Smooth muscle cell (in vitro differentiated cells): ENCODE results near the gene CHST13. TPM values are rescaled to one million over a fixed set of nuclear protein-coding genes. Genes with fewer than 3 reads are reported as not detected.

Experiments
- DNase-seq: peaks from one replicate; lab custom pipeline; 2025; ENCODE audit not compliant: unreplicated experiment; lab: John Stamatoyannopoulos, UW
- H2AFZ ChIP-seq: fragments of 200-600 bp; sonication (generic); 2 replicates; pipeline ENCODE4 v1.6.0; 2016; ENCODE audit warnings: antibody characterized with exemption, low read depth, mild to moderate bottlenecking
- H3F3A ChIP-seq: fragments of 200-600 bp; sonication (generic); 2 replicates; pipeline ENCODE4 v1.6.0; 2017; ENCODE audit warnings: antibody characterized with exemption, low read depth
- H3K27ac ChIP-seq: fragments of 200-600 bp; sonication (generic); 2 replicates; pipeline ENCODE4 v1.5.1; 2016; ENCODE audit warnings: low read depth, mild to moderate bottlenecking
- H3K27me3 ChIP-seq: fragments of 200-600 bp; sonication (generic); 2 replicates; pipeline ENCODE4 v1.6.1; 2016; ENCODE audit warnings: low read depth, mild to moderate bottlenecking
- H3K36me3 ChIP-seq: fragments of 200-600 bp; sonication (generic); 2 replicates; pipeline ENCODE4 v1.5.1; 2016; ENCODE audit warnings: low read depth
- H3K4me1 ChIP-seq: fragments of 200-600 bp; sonication (generic); 2 replicates; pipeline ENCODE4 v1.5.1; 2016; ENCODE audit warnings: low read depth
- H3K4me2 ChIP-seq: fragments of 200-600 bp; sonication (generic); 2 replicates; pipeline ENCODE4 v1.6.0; 2016; ENCODE audit warnings: mild to moderate bottlenecking
- H3K4me3 ChIP-seq: fragments of 200-600 bp; sonication (generic); 2 replicates; pipeline ENCODE4 v1.5.1; 2016; ENCODE audit warnings: mild to moderate bottlenecking
- H3K79me2 ChIP-seq: fragments of 200-600 bp; sonication (generic); 2 replicates; pipeline ENCODE4 v1.6.0; 2016; ENCODE audit warnings: low read depth, mild to moderate bottlenecking
- H3K9ac ChIP-seq: fragments of 200-600 bp; sonication (generic); 2 replicates; pipeline ENCODE4 v1.6.0; 2016; ENCODE audit warnings: low read depth
- H3K9me3 ChIP-seq: fragments of 200-600 bp; sonication (generic); replicated peaks from 2 replicates; pipeline ENCODE4 v1.5.1; 2016; ENCODE audit warnings: low read depth
- H4K20me1 ChIP-seq: fragments of 200-600 bp; sonication (generic); 2 replicates; pipeline ENCODE4 v1.6.0; 2016; ENCODE audit warnings: low read depth
- WGBS: methylation state at CpG from one replicate; pipeline ENCODE4 v1.1.7; 2016; ENCODE audit warnings: low lambda C conversion rate; 5-methylcytosine and 5-hydroxymethylcytosine counted together
- polyA plus RNA-seq: library from polyadenylated mRNA; unstranded; fragments of >200 nt; fragmentation: Nextera tagmentation; extraction: Ambion mirVana; gene quantifications from 2 replicates; pipeline ENCODE4 v1.2.1, GENCODE V29; 2016
- total RNA-seq: library from RNA; depleted of rRNA; stranded (reverse); fragments of >200 nt; gene quantifications from 2 replicates; pipeline ENCODE4 v1.2.3, GENCODE V29; 2014
- TF ChIP-seq, protein P1 (sequence below): fragments of 200-600 bp; sonication (generic); IDR thresholded peaks from 2 replicates; pipeline ENCODE4 v1.5.1; 2017; ENCODE audit warnings: borderline replicate concordance, mild to moderate bottlenecking, antibody characterized with exemption; ENCODE audit not compliant: insufficient read depth, poor library complexity, severe bottlenecking

Gene CHST13
- total and polyA plus RNA-seq, 2 experiments from 2014 or later: not detected

DNA sequence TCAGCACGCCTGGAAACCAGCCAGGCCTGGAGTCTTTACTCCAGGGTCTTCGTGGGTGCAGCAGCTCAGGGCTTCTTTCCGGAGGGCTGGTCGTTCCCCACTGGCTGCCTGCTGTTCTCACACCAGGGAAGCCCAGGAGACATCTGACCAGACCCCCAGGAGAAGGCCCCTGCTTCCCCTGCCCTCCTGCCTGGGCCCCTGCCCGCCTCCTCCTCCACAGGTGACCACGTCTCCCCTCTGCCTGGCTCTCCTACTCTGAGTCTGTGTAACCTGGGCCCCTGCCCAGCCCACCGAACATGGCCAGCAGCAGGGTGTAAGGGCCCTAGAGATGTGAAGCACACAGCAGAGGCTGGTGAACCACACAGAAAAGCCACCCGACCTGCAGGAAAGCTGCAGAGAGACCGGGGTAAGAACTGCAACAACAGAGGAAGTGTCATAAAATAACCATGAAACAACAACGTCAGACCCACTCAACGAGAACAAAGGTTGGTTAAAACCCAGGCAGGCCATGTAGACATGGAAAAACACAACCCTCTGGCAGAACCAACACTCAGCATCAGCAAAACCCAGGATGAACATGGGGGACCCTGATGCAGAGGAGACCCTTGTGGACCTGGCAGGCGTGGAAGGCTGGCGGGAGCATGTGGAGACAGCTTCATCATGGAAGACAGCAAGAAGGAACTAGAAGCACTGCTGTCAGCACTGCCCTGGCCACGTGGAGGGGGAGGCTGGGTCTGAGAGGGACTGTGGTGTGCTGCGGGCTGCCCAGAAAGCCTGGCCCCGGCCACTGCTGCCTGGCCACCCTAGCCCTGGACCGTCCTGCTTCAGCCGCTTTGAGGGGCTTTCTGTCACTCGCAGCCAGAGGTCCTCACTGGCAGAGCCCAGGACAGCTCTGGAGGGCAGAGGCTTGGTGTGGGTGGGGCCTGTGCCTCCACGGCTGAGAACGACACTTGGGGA, 26.8 kb upstream of the CHST13 start:
- Histone ChIP-seq H2AFZ (no peak overlapping the region), H3K36me3 (no peaks in the 10 kb centered on the region), H3K27me3 (no peaks in the 10 kb centered on the region), H3K27ac (no peak overlapping the region), H3K4me2 (no peak overlapping the region), H3F3A (no peaks in the 10 kb centered on the region), H3K4me1 (peaks cover 7% of the 10 kb centered on the region), H3K9me3 (no peaks in the 10 kb centered on the region), H4K20me1 (no peaks in the 10 kb centered on the region), H3K79me2 (no peaks in the 10 kb centered on the region), H3K4me3 (no peak overlapping the region), H3K9ac (no peak overlapping the region)
- TF ChIP-seq, protein P1, sequence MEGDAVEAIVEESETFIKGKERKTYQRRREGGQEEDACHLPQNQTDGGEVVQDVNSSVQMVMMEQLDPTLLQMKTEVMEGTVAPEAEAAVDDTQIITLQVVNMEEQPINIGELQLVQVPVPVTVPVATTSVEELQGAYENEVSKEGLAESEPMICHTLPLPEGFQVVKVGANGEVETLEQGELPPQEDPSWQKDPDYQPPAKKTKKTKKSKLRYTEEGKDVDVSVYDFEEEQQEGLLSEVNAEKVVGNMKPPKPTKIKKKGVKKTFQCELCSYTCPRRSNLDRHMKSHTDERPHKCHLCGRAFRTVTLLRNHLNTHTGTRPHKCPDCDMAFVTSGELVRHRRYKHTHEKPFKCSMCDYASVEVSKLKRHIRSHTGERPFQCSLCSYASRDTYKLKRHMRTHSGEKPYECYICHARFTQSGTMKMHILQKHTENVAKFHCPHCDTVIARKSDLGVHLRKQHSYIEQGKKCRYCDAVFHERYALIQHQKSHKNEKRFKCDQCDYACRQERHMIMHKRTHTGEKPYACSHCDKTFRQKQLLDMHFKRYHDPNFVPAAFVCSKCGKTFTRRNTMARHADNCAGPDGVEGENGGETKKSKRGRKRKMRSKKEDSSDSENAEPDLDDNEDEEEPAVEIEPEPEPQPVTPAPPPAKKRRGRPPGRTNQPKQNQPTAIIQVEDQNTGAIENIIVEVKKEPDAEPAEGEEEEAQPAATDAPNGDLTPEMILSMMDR: no peak
- no peak for DNase-seq
- WGBS: 88% methylated on average over 21 of the region's 21 CpGs

DNA sequence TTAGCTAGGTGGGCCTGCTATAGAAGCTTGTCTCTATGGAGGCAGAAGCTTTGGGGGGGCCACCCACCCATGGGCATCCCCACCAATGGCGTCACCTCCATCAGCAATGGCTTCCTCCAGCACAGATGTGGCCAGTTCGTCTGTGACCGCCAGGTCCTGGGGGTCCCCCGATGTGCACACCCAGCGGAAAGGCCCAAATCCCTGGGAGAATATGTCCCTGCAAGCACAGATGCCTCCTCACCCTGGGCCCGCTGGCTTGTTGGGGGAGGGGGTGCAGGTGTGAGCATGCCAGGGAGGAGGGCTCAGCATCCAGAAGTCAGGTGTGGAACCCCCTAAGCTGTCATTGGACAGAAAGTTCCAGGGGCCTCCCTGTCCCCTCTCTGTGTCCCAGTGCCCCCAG, 26.0 kb upstream of the CHST13 start:
- TF ChIP-seq, protein P1: no peak
- no peaks in the 10 kb centered on the region for H3K9me3 ChIP-seq
- H3F3A ChIP-seq: no peaks in the 10 kb centered on the region
- DNase-seq: no peak
- no peaks in the 10 kb centered on the region for H3K79me2 ChIP-seq
- H3K27me3 ChIP-seq: no peaks in the 10 kb centered on the region
- H3K4me2 ChIP-seq: no peak overlapping the region
- peaks cover 7% of the 10 kb centered on the region for H3K4me1 ChIP-seq
- no peak overlapping the region for H2AFZ ChIP-seq
- no peak overlapping the region for H3K9ac ChIP-seq
- H3K4me3 ChIP-seq: no peak overlapping the region
- H3K27ac ChIP-seq: no peak overlapping the region
- no peaks in the 10 kb centered on the region for H3K36me3 ChIP-seq
- H4K20me1 ChIP-seq: no peaks in the 10 kb centered on the region
- WGBS: 94% methylated on average over 6 of the region's 6 CpGs

DNA sequence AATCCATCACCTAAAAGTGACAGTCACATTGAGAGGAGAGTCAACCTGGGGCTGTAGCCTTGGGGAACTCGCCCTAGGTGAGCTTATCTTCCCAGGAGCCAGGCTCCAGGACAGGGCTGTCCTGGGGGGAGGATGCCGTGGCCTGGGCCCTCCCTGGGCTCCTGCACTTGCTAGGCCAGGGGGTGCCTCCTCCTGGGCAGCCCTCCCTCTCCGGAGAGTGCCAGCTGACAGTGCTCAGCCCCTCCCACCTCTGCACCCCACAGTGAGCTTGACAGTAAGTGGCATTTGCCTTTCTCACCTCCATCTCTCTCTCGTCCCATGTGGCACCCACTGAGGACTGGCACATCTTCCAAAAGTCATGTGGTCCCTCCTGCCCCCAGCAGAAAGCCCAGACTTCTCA, 25.5 kb upstream of the CHST13 start:
- Histone ChIP-seq H3K4me2 (no peak overlapping the region), H3F3A (no peaks in the 10 kb centered on the region), H3K36me3 (no peaks in the 10 kb centered on the region), H3K4me3 (no peak overlapping the region), H3K9ac (no peak overlapping the region), H3K79me2 (no peaks in the 10 kb centered on the region), H3K4me1 (peaks cover 7% of the 10 kb centered on the region), H4K20me1 (no peaks in the 10 kb centered on the region), H3K9me3 (no peaks in the 10 kb centered on the region), H3K27ac (no peak overlapping the region), H3K27me3 (no peaks in the 10 kb centered on the region), H2AFZ (no peak overlapping the region)
- TF ChIP-seq, protein P1: no peak
- 81% methylated on average over 4 of the region's 4 CpGs for WGBS
- DNase-seq: no peak
